ENCODE data around the gene LTBP2.
"Not testable (repeated sequence)": the region's sequence is repeated elsewhere in the genome, so short reads cannot be mapped to it uniquely, and the experiment has no call there.

LTBP2 gene

GRCh38 chr14:74459289-74459946, 152.6 kb downstream of the LTBP2 start:
- Histone ChIP-seq H2AFZ (ENCODE audit: low read length) (no peak overlapping the region), H3K79me2 (ENCODE audit: low read length) (no peaks in the 10 kb centered on the region), H3K9me3 (replicated peaks; ENCODE audit: insufficient read depth, low read length) (no peaks in the 10 kb centered on the region), H3K36me3 (replicated peaks; ENCODE audit: insufficient read depth, low read length) (no peaks in the 10 kb centered on the region), H3K9me2 (replicated peaks; ENCODE audit: insufficient read depth, low read length) (no peaks in the 10 kb centered on the region), H3K4me2 (ENCODE audit: low read depth, low read length) (no peak overlapping the region), H3K27ac (ENCODE audit: low read length) (no peak overlapping the region), H4K20me1 (ENCODE audit: insufficient read depth, low read length) (no peaks in the 10 kb centered on the region), H3K27me3 (replicated peaks; ENCODE audit: insufficient read depth, low read length) (no peaks in the 10 kb centered on the region), H3K4me1 (ENCODE audit: low read length) (no peaks in the 10 kb centered on the region), H3F3A (ENCODE audit: insufficient read depth, low read length) (peaks cover 4% of the 10 kb centered on the region; the same call in 1 of the 2 replicates), H3K9ac (ENCODE audit: low read length) (no peak overlapping the region), H3K4me3 (ENCODE audit: low read length) (no peak overlapping the region)
- no peak for DNase-seq
- TF ChIP-seq EZH2 (optimal IDR thresholded peaks at IDR 0.05; ENCODE audit: low read depth, low read length) (no peak), CTCF (IDR thresholded peaks at IDR 0.05; ENCODE audit: low read length) (peak; percentile 32)

GRCh38 chr14:74457565-74457895, 154.5 kb downstream of the LTBP2 start:
- H3K4me1 ChIP-seq (ENCODE audit: low read length) = no peaks in the 10 kb centered on the region
- H3K27me3 ChIP-seq (replicated peaks; ENCODE audit: insufficient read depth, low read length) = no peaks in the 10 kb centered on the region
- H3K9ac ChIP-seq (ENCODE audit: low read length) = no peak overlapping the region
- H3K36me3 ChIP-seq (replicated peaks; ENCODE audit: insufficient read depth, low read length) = no peaks in the 10 kb centered on the region
- no peaks in the 10 kb centered on the region for H3K9me3 ChIP-seq (replicated peaks; ENCODE audit: insufficient read depth, low read length)
- H3K4me2 ChIP-seq (ENCODE audit: low read depth, low read length) = no peak overlapping the region
- H2AFZ ChIP-seq (ENCODE audit: low read length) = no peak overlapping the region
- TF ChIP-seq EZH2 (optimal IDR thresholded peaks at IDR 0.05; ENCODE audit: low read depth, low read length) = no peak
- no peak for TF ChIP-seq EZH2phosphoT487 (IDR thresholded peaks at IDR 0.05; ENCODE audit: low read length)
- no peak for TF ChIP-seq CTCF (IDR thresholded peaks at IDR 0.05; ENCODE audit: low read length)
- peaks cover 4% of the 10 kb centered on the region; the same call in 1 of the 2 replicates for H3F3A ChIP-seq (ENCODE audit: insufficient read depth, low read length)
- DNase-seq = no peak
- no peaks in the 10 kb centered on the region for H3K79me2 ChIP-seq (ENCODE audit: low read length)
- H4K20me1 ChIP-seq (ENCODE audit: insufficient read depth, low read length) = no peaks in the 10 kb centered on the region
- no peaks in the 10 kb centered on the region for H3K9me2 ChIP-seq (replicated peaks; ENCODE audit: insufficient read depth, low read length)
- H3K27ac ChIP-seq (ENCODE audit: low read length) = no peak overlapping the region
- no peak overlapping the region for H3K4me3 ChIP-seq (ENCODE audit: low read length)

- H3F3A ChIP-seq (ENCODE audit: insufficient read depth, low read length) = peaks cover 4% of the 10 kb centered on the region; the same call in 1 of the 2 replicates
- no peaks in the 10 kb centered on the region for H3K9me3 ChIP-seq (replicated peaks; ENCODE audit: insufficient read depth, low read length)
- TF ChIP-seq EZH2phosphoT487 (IDR thresholded peaks at IDR 0.05; ENCODE audit: low read length) = no peak
- no peak for TF ChIP-seq EZH2 (optimal IDR thresholded peaks at IDR 0.05; ENCODE audit: low read depth, low read length)
- TF ChIP-seq CTCF (IDR thresholded peaks at IDR 0.05; ENCODE audit: low read length) = no peak
- no peaks in the 10 kb centered on the region for H4K20me1 ChIP-seq (ENCODE audit: insufficient read depth, low read length)
- no peaks in the 10 kb centered on the region for H3K4me1 ChIP-seq (ENCODE audit: low read length)
- no peaks in the 10 kb centered on the region for H3K36me3 ChIP-seq (replicated peaks; ENCODE audit: insufficient read depth, low read length)
- no peak overlapping the region for H3K9ac ChIP-seq (ENCODE audit: low read length)
- no peaks in the 10 kb centered on the region for H3K27me3 ChIP-seq (replicated peaks; ENCODE audit: insufficient read depth, low read length)
- no peak overlapping the region for H2AFZ ChIP-seq (ENCODE audit: low read length)
- H3K4me2 ChIP-seq (ENCODE audit: low read depth, low read length) = no peak overlapping the region
- no peak for DNase-seq
- H3K9me2 ChIP-seq (replicated peaks; ENCODE audit: insufficient read depth, low read length) = no peaks in the 10 kb centered on the region
- no peaks in the 10 kb centered on the region for H3K79me2 ChIP-seq (ENCODE audit: low read length)
- H3K27ac ChIP-seq (ENCODE audit: low read length) = no peak overlapping the region
- no peak overlapping the region for H3K4me3 ChIP-seq (ENCODE audit: low read length)
These were observed 155.1 kb downstream of the LTBP2 start for GRCh38 chr14:74456684-74457564.

- not testable (repeated sequence) for H3K79me2 ChIP-seq (ENCODE audit: low read length); H3K27me3 ChIP-seq (replicated peaks; ENCODE audit: insufficient read depth, low read length); DNase-seq; H3K27ac ChIP-seq (ENCODE audit: low read length); H3K36me3 ChIP-seq (replicated peaks; ENCODE audit: insufficient read depth, low read length); H3K4me2 ChIP-seq (ENCODE audit: low read depth, low read length); H3F3A ChIP-seq (ENCODE audit: insufficient read depth, low read length); H4K20me1 ChIP-seq (ENCODE audit: insufficient read depth, low read length); H3K9me3 ChIP-seq (replicated peaks; ENCODE audit: insufficient read depth, low read length); H2AFZ ChIP-seq (ENCODE audit: low read length); H3K9me2 ChIP-seq (replicated peaks; ENCODE audit: insufficient read depth, low read length); H3K4me1 ChIP-seq (ENCODE audit: low read length); H3K4me3 ChIP-seq (ENCODE audit: low read length); H3K9ac ChIP-seq (ENCODE audit: low read length)
These were observed 157.6 kb downstream of the LTBP2 start for GRCh38 chr14:74454397-74454796.

Measured in MM.1S (cell line).